Activated CD4-positive, alpha-beta T cell treated with anti-CD3 and anti-CD28 coated beads, Interleukin-2, amount 50 U/mL, for 48 hours (primary cell): ENCODE measurements around the gene TGM2.

Source experiments
- DNase-seq, 2 experiments: peaks; one replicate each; pipeline ENCODE4 v3.0.0-alpha.2; 2020

TGM2 gene

DNA sequence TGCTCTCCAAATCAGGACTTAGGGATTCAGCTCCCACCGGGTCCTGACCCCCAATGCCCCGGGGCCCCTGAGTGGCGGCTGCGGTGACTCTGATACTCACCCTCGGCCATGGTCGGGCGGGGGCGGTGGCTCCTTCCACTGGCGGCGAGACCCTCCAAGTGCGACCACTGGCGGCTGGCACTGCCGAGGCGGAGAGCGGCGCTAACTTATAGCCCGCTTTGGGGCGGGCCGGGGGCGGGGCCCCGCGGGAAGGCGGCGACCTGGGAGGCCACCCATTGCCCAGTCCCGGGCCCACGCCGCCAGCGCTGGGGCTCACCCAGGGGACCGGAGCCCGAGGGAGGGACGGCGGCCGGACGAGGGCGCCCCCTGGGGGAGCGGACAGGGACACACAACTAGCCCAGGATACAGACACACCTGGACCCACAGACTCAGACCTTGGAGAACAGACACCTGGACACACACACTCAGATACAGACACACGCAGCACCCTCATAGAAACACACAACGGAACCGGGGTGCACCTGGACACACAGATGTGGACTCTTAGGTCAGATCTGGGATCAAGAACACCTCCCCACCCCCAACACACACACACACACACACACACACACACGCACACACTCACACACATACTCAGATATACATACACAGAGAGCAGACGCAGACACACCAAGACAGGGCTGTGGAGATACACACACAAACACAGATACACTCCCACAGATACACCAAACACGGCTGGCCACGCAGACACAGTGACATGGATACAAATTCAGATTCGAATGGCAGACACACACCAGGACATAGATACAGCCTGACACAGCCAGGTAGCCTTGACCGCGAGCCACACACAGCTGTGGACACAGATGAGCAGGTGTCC lies at the start of gene TGM2:
Gene TGM2 (minus strand): TSS at position 182 of the 877 bp plus-strand sequence. CDS start 72 bp downstream, at position 110.
- peak; percentile 50 to 59 for DNase-seq

GRCh38 chr20:38214256-38215193 lies 49.5 kb upstream of the TGM2 start:
- DNase-seq, result no peak

DNA sequence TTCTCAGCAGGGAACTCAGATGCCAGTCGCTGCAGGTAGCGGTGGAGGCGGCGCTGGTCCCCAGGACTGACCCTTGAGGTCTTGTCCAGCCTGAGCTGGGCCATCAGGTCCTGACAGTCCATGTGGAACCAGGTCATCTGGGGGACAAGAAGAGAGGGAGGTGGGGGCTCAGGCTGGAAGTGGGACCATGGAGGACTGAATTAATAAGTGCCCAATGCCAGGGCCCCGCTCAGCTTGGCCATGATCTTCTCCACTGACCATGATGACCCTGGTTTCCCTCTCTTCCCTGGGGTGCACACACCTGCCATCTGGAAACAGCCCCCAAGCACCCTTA lies 48.5 kb upstream of the TGM2 start:
- no peak for DNase-seq

DNA sequence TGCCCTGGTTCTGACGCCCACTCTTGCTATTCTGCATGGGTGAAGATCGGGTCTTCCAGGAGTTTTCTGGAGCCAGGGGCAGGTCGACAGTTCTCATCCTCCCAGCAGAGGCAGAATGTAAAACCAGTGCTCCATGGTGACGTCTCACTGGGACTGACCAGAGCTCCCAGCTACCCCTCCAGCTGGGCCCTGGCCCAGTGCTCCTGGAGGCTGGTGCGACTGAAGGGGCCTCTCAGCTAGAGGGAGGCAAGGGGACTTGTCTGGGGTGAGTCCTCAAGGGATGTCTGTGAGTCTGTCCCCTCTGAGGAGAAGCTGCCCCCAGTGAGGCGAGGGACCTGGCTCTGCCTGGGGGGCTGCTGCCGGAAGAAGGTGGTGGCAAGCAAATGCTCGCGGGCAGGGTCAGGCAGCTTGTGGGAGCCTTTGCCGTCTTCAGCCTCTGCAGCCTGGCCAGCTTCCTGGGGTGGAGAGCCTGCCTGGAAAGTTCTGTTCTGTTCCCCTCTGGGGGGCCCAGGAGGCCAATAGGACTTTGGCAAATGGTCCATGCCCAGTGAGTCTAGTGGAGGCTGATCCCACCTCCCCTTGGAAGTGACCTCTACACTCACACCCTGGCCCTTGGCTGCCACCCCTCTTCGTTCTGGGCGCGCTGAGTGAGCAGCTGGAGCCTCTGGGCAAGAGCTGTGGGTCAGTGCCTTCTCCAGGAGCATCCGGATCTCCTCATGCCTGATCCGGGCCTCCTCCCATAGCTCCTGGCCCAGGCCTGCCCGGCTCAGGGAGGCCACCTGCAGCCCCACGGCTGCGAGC lies 47.9 kb upstream of the TGM2 start:
- DNase-seq, result no peak

- no peak for DNase-seq
Measured at GRCh38 chr20:38211200-38212097, 46.4 kb upstream of the TGM2 start.

DNA sequence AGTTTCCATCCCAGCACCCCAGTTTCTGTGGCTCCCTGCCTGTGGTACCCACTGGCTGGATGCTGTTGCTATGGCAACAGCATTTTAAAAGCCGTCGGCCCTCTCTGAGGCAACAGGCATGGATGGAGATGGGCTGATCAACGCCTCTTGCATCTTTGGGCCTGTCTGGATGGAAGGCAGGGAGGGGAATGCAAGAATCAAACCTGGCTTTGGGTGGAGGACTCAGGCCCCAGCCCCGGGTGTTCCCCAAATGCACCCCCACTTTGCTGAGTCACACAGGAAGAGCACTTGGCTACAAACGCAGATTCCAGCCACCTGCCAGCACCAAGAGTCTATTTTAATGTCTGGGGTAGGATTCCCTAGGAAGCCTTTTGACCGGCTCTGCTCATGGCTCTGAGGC lies 45.7 kb upstream of the TGM2 start:
- DNase-seq, result no peak

DNA sequence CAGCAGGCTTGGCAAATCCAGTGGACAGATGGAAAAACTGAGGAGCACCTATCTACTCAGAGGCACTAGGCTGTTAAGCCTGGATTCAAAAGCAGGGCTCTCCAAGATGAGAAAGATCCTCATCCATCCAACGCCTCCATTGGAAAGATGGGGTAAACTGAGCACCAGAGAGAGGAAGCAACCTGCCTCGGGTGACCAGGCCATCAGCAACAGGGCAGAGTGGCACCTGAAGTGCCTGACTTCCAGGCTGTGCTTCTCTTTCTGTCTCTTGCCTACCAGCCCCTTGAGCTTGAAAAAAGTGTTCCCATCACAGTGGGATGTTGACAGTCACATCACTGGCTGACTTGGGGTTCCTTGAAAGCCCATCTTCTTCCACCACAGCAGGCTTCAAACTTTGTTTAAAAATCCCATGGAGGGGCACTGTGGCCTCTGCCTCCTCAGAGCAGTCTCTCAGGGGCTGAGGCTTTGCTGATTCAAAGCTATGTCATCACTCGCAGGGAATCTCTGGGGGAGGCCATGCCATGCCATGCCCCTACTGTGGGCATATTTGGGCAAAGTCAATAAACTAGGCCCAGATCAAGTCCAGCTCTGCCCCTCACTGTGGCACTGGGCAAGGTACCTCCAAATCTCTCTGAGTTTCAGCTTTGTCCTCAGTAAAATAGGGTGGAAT lies 44.8 kb upstream of the TGM2 start:
- DNase-seq, result no peak

GRCh38 chr20:38209054-38209675 lies 44.1 kb upstream of the TGM2 start:
- DNase-seq, result no peak

GRCh38 chr20:38208523-38208922 lies 43.5 kb upstream of the TGM2 start:
- DNase-seq, result no peak

- no peak for DNase-seq
Measured at GRCh38 chr20:38208088-38208487, 43.0 kb upstream of the TGM2 start.

- no peak for DNase-seq
Measured at GRCh38 chr20:38207621-38208020, 42.6 kb upstream of the TGM2 start.

DNA sequence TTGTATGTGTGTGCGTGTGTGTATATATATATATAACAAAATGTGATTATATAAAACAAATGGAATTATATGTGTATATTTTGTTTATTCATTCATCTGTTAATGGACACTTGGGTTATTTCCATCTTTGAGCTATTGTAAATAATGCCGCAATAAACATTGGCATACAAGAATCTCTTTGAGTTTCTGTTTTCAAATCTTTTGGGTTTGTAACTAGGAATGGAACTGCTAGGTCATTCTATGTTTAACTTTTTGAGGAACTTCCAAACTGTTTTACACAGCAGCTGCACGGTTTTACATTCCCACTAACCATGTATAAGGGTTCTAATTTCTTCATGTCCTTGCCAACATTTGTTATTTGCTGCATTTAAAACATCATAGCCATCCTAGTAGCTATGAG lies 39.9 kb upstream of the TGM2 start:
- DNase-seq, result no peak

- DNase-seq, result no peak
Measured at GRCh38 chr20:38203981-38204357, 38.9 kb upstream of the TGM2 start.

DNA sequence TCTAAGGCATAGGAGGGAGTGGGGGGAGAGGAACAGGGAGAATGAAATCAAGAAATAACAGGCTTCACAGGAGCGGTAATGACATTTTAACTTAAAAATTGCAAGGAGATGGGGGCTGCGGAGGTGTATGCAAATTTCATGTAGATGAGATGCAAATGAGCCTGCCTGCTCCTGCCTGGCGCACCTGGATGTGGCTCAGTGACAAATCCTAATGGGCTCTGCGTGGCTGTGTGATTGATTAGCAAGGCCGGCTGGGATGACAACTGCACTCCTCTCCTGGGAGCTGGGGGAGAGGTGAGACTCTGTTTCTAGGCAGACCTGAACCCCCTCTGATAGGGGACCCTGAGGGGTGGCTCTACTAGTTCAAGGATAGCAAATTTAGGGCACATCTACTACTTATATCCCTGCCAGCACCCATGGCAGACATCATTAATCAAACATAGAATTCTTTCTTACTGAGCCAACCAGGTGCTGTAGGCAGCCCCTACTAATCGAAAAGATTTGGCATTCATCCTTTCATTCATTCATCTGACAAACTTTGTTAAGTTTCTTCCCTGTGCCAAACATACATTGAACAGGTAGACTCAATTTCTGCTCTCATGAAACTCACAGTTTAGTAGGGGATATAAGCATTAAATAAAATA lies 38.4 kb upstream of the TGM2 start:
- DNase-seq, result no peak

DNA sequence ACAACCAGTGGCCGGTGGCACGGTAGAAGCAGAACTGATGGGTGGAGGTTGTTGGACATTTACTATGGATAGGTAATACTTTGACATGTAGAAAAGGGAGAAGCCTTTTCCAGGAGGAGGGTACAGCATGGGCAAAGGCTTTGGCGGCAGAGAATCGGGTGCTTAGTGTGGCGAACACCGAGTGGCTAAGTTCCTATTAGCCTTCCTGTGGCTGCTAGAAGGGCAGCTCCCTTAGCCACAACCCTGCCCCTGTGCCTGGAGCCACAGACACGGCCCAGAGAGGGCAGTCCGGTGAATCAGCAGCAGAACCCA lies 37.9 kb upstream of the TGM2 start:
- DNase-seq, result no peak

DNA sequence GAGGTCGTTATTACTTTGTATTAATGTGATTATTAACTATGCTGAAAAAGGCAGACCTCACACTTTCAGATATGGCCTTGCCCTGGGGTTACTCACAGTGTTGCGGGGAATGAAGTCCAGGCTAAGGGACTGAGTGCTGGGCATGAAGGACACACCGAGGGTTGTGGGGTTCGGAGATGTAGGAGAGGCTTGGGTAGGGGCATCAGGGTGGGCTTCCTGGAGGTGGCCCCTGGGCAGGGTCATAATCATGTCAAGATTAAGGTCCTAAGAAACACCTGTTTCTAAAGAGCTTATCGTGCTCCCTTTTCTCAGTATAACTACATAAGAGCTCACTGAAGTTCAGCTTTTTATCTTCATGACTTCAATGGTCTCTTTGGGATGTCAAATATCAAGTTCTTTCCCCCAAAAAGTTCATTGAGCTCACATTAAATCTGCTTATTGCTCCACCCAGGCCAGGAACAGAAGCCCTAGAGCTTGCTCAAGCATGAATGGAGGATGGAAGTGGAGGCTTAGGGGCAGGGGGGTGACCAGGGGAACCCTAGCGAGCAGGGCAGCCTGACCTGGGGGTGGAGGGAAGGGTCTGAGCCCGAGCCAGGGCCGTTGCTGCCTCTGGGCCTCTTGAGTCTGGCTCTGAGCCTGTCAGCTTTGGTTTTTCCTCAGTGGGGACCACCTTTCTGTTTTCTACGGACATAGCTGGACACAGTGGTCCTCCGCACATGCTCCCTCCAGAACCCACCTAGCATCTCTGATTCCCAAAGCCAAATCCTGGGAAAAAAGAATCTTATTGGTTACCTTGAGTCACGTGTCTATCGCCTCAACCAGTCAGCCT lies 37.3 kb upstream of the TGM2 start:
- no peak for DNase-seq

GRCh38 chr20:38201356-38201755 lies 36.3 kb upstream of the TGM2 start:
- no peak for DNase-seq

DNA sequence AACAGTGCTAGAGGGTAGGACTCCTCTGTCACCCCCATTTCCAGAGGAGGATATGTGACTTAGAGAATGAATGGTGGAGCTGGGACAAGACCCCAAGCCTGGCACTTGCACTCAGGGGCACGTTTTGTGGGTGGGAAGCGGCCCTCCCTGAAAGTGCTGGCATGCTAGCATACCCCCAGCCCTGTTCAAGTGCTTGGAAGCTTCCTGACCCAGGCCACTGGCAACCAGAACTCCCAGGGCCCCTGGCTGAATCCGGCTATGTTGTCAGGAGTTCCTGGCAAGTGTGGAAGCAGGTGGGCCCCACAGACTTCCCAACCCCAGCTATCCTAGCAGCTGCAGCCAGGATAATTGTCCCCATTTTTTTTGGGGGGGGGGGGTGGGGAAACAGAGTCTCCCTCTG lies 35.6 kb upstream of the TGM2 start:
- DNase-seq, result no peak

GRCh38 chr20:38199501-38200390 lies 34.7 kb upstream of the TGM2 start:
- no peak for DNase-seq
